ENCODE measurements around the gene DAP.
"Not testable (repeated sequence)": the region's sequence is repeated elsewhere in the genome, so short reads cannot be mapped to it uniquely, and the experiment has no call there.

DAP gene

GRCh38 chr5:10761185-10761932 is at the start of gene DAP:
Gene DAP, minus strand, starts transcription at chr5:10761234. Its CDS starts 166 bp downstream, at chr5:10761068.
- peak; percentile 71 for DNase-seq (ENCODE audit: low read depth)

- no peak for DNase-seq (ENCODE audit: low read depth)
These were observed 47.6 kb upstream of the DAP start for GRCh38 chr5:10808347-10809226.

GRCh38 chr5:10801931-10802666 is 41.1 kb upstream of the DAP start:
- no peak for DNase-seq (ENCODE audit: low read depth)

- DNase-seq (ENCODE audit: low read depth), result no peak
These were observed 39.8 kb upstream of the DAP start for GRCh38 chr5:10800852-10801251.

- no peak for DNase-seq (ENCODE audit: low read depth)
These were observed 36.2 kb upstream of the DAP start for GRCh38 chr5:10797261-10797660.

- DNase-seq (ENCODE audit: low read depth), result no peak
These were observed 32.8 kb upstream of the DAP start for GRCh38 chr5:10793785-10794184.

- no peak for DNase-seq (ENCODE audit: low read depth)
These were observed 31.3 kb upstream of the DAP start for GRCh38 chr5:10792336-10792735.

GRCh38 chr5:10789726-10790125 is 28.7 kb upstream of the DAP start:
- DNase-seq (ENCODE audit: low read depth), result no peak

GRCh38 chr5:10789021-10789420 is 28.0 kb upstream of the DAP start:
- no peak for DNase-seq (ENCODE audit: low read depth)

- DNase-seq (ENCODE audit: low read depth), result no peak
These were observed 27.3 kb upstream of the DAP start for GRCh38 chr5:10788358-10788757.

- DNase-seq (ENCODE audit: low read depth), result no peak
These were observed 25.8 kb upstream of the DAP start for GRCh38 chr5:10786835-10787234.

- not testable (repeated sequence) for DNase-seq (ENCODE audit: low read depth)
These were observed 19.2 kb upstream of the DAP start for GRCh38 chr5:10780208-10780607.

GRCh38 chr5:10779592-10779991 is 18.6 kb upstream of the DAP start:
- no peak for DNase-seq (ENCODE audit: low read depth)

- no peak for DNase-seq (ENCODE audit: low read depth)
These were observed 17.3 kb upstream of the DAP start for GRCh38 chr5:10778179-10778910.

- DNase-seq (ENCODE audit: low read depth), result no peak
These were observed 14.6 kb upstream of the DAP start for GRCh38 chr5:10775646-10776045.

- DNase-seq (ENCODE audit: low read depth), result no peak
These were observed 12.0 kb upstream of the DAP start for GRCh38 chr5:10772901-10773585.

GRCh38 chr5:10768328-10768899 is 7.4 kb upstream of the DAP start:
- DNase-seq (ENCODE audit: low read depth), result no peak

GRCh38 chr5:10762776-10763500 is 1.9 kb upstream of the DAP start:
- DNase-seq (ENCODE audit: low read depth), result no peak

- DNase-seq (ENCODE audit: low read depth), result no peak
These were observed 1.1 kb upstream of the DAP start for GRCh38 chr5:10761933-10762775.

GRCh38 chr5:10760921-10761184 is 181 bp downstream of the DAP start:
- no peak for DNase-seq (ENCODE audit: low read depth)

Measured in stimulated activated CD8-positive, alpha-beta memory T cell treated with anti-CD3 and anti-CD28 coated beads, Interleukin-15, amount 100 ng/mL, for 1 hour (primary cell).